ENCODE data around the gene UBE2N. TPM values are rescaled to one million over a fixed set of nuclear protein-coding genes. Genes with fewer than 3 reads are reported as not detected.
A peak's percentile ranks its signal among the peaks of the same experiment; 100 is the strongest.

UBE2N gene
- total RNA-seq, 1 donor from 2014 or later: 116 TPM

DNA sequence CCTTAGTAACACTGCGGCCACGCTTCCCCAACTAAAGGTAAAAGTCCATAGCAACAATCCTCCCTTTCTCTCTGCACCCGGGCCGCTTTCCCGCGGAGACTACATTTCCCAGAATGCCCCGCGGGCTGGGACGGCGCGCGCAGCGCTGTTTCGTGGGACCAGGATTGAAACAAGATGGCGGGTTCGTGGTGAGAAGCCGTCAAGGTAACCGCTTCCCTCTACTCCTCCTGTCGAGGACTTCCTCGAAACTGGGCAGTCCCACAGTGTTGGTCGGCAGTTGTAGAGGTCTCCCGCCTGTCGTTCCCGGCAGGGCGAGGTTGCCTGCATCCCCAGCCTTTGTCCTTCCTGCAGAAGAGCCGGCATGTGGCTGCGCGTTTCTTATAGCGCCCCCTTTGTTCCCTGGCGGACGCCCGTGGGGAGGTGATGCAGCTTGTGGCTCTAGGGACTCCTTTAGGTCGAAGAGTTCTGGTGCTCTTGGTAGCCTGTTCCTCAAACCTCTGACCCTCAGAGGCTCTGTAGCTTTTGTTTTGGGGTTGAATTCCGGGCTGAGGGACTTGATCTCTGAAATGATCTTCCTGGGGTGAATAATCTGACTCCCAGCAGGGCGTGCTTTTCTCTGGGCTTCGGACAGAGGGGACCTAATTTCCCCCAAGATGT, 25.7 kb upstream of the UBE2N start, which contains the start of gene MRPL42:
Gene MRPL42 (plus strand): TSS at position 164 of the 657 bp plus-strand sequence. CDS start 1,772 bp downstream, outside the sequence.
- peaks cover 9% of the 10 kb centered on the region for H3K36me3 Mint-ChIP-seq
- H3K4me3 ChIP-seq: peak within 1 kb of the TSS; percentile 92
- peak within 1 kb of the TSS; percentile 95 for H3K4me2 ChIP-seq
- peaks cover 7% of the 10 kb centered on the region for H3F3A ChIP-seq (ENCODE audit: low read depth)
- peak; percentile 94 for DNase-seq (ENCODE audit: low spot score)
- H3K9ac ChIP-seq: peak within 1 kb of the TSS; percentile 94
- H4K20me1 ChIP-seq (ENCODE audit: low read depth): peaks cover 43% of the 10 kb centered on the region
- peak within 1 kb of the TSS; percentile 99 for H2AFZ ChIP-seq (replicated peaks)
- H3K9me3 ChIP-seq (ENCODE audit: low read depth): no peaks in the 10 kb centered on the region
- H3K9me3 Mint-ChIP-seq: no peaks in the 10 kb centered on the region
- peaks cover 52% of the 10 kb centered on the region for H3K79me2 ChIP-seq (ENCODE audit: low read depth)
- TF ChIP-seq, protein P1, sequence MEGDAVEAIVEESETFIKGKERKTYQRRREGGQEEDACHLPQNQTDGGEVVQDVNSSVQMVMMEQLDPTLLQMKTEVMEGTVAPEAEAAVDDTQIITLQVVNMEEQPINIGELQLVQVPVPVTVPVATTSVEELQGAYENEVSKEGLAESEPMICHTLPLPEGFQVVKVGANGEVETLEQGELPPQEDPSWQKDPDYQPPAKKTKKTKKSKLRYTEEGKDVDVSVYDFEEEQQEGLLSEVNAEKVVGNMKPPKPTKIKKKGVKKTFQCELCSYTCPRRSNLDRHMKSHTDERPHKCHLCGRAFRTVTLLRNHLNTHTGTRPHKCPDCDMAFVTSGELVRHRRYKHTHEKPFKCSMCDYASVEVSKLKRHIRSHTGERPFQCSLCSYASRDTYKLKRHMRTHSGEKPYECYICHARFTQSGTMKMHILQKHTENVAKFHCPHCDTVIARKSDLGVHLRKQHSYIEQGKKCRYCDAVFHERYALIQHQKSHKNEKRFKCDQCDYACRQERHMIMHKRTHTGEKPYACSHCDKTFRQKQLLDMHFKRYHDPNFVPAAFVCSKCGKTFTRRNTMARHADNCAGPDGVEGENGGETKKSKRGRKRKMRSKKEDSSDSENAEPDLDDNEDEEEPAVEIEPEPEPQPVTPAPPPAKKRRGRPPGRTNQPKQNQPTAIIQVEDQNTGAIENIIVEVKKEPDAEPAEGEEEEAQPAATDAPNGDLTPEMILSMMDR (IDR thresholded peaks at IDR 0.05): peak; percentile 71
- no peak for TF ChIP-seq EZH2 (IDR thresholded peaks at IDR 0.05)
- TF ChIP-seq EZH2phosphoT487 (IDR thresholded peaks at IDR 0.05): no peak
- peaks cover 20% of the 10 kb centered on the region for H3K4me1 Mint-ChIP-seq
- H3K27ac ChIP-seq: peak within 1 kb of the TSS; percentile 98
- H3K27me3 Mint-ChIP-seq (ENCODE audit: insufficient read depth, low read depth): peaks cover 11% of the 10 kb centered on the region
- H3K27ac Mint-ChIP-seq: peak within 1 kb of the TSS; percentile 100
- no peaks in the 10 kb centered on the region for H3K27me3 ChIP-seq
- H3K4me3 Mint-ChIP-seq: peak within 1 kb of the TSS; percentile 99
- H3K4me1 ChIP-seq: peaks cover 19% of the 10 kb centered on the region
- peaks cover 13% of the 10 kb centered on the region for H3K36me3 ChIP-seq

DNA sequence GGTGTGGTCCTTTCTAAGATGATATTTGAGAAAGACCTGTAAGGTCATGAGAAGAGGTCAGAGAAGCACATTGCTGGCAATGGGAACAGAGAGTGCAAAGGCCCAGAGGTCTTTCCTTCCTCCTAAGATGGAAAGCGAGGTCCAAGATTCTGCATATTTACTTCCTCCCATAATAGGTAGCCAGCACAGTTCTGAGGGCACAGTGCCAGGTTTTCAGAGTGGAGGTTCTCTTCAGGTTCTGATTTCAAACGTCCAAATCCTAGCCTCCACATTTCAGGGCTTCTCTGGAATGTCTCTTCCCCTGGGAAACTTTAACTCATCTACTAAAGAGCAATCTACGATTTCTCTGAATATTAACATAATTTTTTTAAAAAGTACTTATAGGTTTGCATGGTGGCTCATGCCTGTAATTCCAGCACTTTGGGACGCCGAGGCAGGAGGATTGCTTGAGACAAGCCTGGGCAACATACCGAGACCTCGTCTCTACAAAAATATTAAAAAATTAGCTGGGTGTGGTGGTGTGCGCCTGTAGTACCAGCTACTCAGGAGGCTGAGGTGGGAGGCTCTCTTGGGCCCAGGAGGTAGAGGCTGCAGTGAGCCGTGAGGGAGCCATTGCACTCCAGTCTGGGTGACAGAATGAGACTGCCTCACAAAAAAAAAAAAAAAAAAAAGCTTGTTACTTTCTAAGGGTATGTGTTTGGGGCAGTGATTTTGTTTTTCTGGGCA, 25.0 kb upstream of the UBE2N start:
- Histone ChIP-seq H2AFZ (replicated peaks) (peak overlapping the region; percentile 99), H3K27ac (no peak overlapping the region), H3K9me3 (ENCODE audit: low read depth) (no peaks in the 10 kb centered on the region)

DNA sequence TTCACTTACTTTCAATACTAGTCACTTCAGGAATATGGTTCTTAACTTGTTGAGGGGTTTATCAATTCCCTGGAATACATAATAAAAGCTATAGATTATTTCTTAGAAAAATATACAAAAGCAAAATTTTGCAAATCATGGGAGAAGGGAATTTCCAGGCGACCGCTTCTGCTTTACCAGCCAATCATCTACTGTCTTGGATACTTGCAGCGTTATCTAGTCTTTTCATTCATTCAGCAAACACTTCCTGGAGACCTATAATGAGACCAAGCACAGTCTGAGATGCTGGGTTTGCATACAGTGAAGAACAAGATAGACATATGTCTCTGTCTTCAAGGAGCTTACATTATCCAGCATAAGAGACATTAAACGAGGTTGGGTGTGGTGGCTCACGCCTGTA, 24.1 kb upstream of the UBE2N start:
- Histone ChIP-seq H3K27me3 (no peaks in the 10 kb centered on the region), H3K4me2 (no peak overlapping the region), H2AFZ (replicated peaks) (no peak overlapping the region), H3K9ac (no peak overlapping the region), H3K36me3 (peaks cover 13% of the 10 kb centered on the region), H3K9me3 (ENCODE audit: low read depth) (no peaks in the 10 kb centered on the region), H4K20me1 (ENCODE audit: low read depth) (peaks cover 28% of the 10 kb centered on the region), H3K27ac (no peak overlapping the region), H3F3A (ENCODE audit: low read depth) (peaks cover 7% of the 10 kb centered on the region), H3K79me2 (ENCODE audit: low read depth) (peaks cover 35% of the 10 kb centered on the region), H3K4me1 (peaks cover 19% of the 10 kb centered on the region), H3K4me3 (no peak overlapping the region)
- no peak for TF ChIP-seq EZH2phosphoT487 (IDR thresholded peaks at IDR 0.05)
- TF ChIP-seq, protein P1 (IDR thresholded peaks at IDR 0.05): no peak
- no peak for TF ChIP-seq EZH2 (IDR thresholded peaks at IDR 0.05)
- Mint-ChIP-seq H3K9me3 (no peaks in the 10 kb centered on the region), H3K27me3 (ENCODE audit: insufficient read depth, low read depth) (peaks cover 11% of the 10 kb centered on the region), H3K36me3 (peaks cover 7% of the 10 kb centered on the region), H3K4me3 (peak overlapping the region; percentile 71), H3K4me1 (peaks cover 20% of the 10 kb centered on the region), H3K27ac (no peak overlapping the region)
- DNase-seq (ENCODE audit: low spot score): no peak

More for the DNA sequence above, 25.0 kb upstream of the UBE2N start:
- H3K79me2 ChIP-seq (ENCODE audit: low read depth): peaks cover 45% of the 10 kb centered on the region
- H3F3A ChIP-seq (ENCODE audit: low read depth): peaks cover 7% of the 10 kb centered on the region
- peak overlapping the region; percentile 95 for H3K4me2 ChIP-seq
- Mint-ChIP-seq H3K27ac (peak overlapping the region; percentile 100), H3K36me3 (peaks cover 9% of the 10 kb centered on the region), H3K27me3 (ENCODE audit: insufficient read depth, low read depth) (peaks cover 11% of the 10 kb centered on the region), H3K4me1 (peaks cover 20% of the 10 kb centered on the region), H3K4me3 (peak overlapping the region; percentile 99), H3K9me3 (no peaks in the 10 kb centered on the region)
- no peak for DNase-seq (ENCODE audit: low spot score)
- H3K36me3 ChIP-seq: peaks cover 13% of the 10 kb centered on the region
- no peak overlapping the region for H3K9ac ChIP-seq
- H3K4me1 ChIP-seq: peaks cover 19% of the 10 kb centered on the region
- H4K20me1 ChIP-seq (ENCODE audit: low read depth): peaks cover 36% of the 10 kb centered on the region
- TF ChIP-seq EZH2phosphoT487 (IDR thresholded peaks at IDR 0.05): no peak
- no peak for TF ChIP-seq EZH2 (IDR thresholded peaks at IDR 0.05)
- no peaks in the 10 kb centered on the region for H3K27me3 ChIP-seq
- peak overlapping the region; percentile 92 for H3K4me3 ChIP-seq
